Stromal cell of bone marrow (primary cell): ENCODE measurements around the gene MPHOSPH8.

Experiments used
- DNase-seq: peaks from one replicate; pipeline ENCODE4 v3.0.0-alpha.2; 2012; ENCODE audit warnings: low read depth

MPHOSPH8 gene

GRCh38 chr13:19633479-19634255 is at the start of gene MPHOSPH8:
Gene MPHOSPH8, plus strand, starts transcription at chr13:19633659. Its CDS starts 90 bp downstream, at chr13:19633749.
- DNase-seq, result peak; percentile 90

- DNase-seq, result no peak
Measured at GRCh38 chr13:19586904-19587634, 46.4 kb upstream of the MPHOSPH8 start.

GRCh38 chr13:19587635-19588300 is 45.7 kb upstream of the MPHOSPH8 start:
- peak; percentile 11 for DNase-seq

- no peak for DNase-seq
Measured at GRCh38 chr13:19589312-19589711, 44.1 kb upstream of the MPHOSPH8 start.

- no peak for DNase-seq
Measured at GRCh38 chr13:19590423-19590822, 43.0 kb upstream of the MPHOSPH8 start.

GRCh38 chr13:19591864-19592263 is 41.6 kb upstream of the MPHOSPH8 start:
- DNase-seq, result no peak

GRCh38 chr13:19592657-19593180 is 40.7 kb upstream of the MPHOSPH8 start:
- no peak for DNase-seq

GRCh38 chr13:19596086-19596485 is 37.4 kb upstream of the MPHOSPH8 start:
- no peak for DNase-seq

- DNase-seq, result no peak
Measured at GRCh38 chr13:19596960-19597361, 36.5 kb upstream of the MPHOSPH8 start.

GRCh38 chr13:19597523-19597922 is 35.9 kb upstream of the MPHOSPH8 start:
- no peak for DNase-seq

- DNase-seq, result no peak
Measured at GRCh38 chr13:19601749-19602725, 31.4 kb upstream of the MPHOSPH8 start.

- DNase-seq, result no peak
Measured at GRCh38 chr13:19604306-19604705, 29.2 kb upstream of the MPHOSPH8 start.

- DNase-seq, result no peak
Measured at GRCh38 chr13:19605161-19605955, 28.1 kb upstream of the MPHOSPH8 start.

GRCh38 chr13:19606152-19606551 is 27.3 kb upstream of the MPHOSPH8 start:
- DNase-seq, result no peak

GRCh38 chr13:19606737-19607136 is 26.7 kb upstream of the MPHOSPH8 start:
- DNase-seq, result no peak

GRCh38 chr13:19607523-19608078 is 25.9 kb upstream of the MPHOSPH8 start:
- DNase-seq, result no peak

- DNase-seq, result no peak
Measured at GRCh38 chr13:19618977-19619376, 14.5 kb upstream of the MPHOSPH8 start.

GRCh38 chr13:19622193-19622592 is 11.3 kb upstream of the MPHOSPH8 start:
- no peak for DNase-seq

- no peak for DNase-seq
Measured at GRCh38 chr13:19624265-19624664, 9.2 kb upstream of the MPHOSPH8 start.

GRCh38 chr13:19632915-19633478 is 462 bp upstream of the MPHOSPH8 start:
- peak; percentile 3 for DNase-seq
